HepG2 (cell line): ENCODE measurements around the gene ZKSCAN8. TPM values are rescaled to one million over a fixed set of nuclear protein-coding genes. Genes with fewer than 3 reads are reported as not detected.

ENCODE experiments used
- ARID5B ChIP-seq: IDR thresholded peaks from 2 replicates; pipeline ENCODE4 v1.4.0; 2020; ENCODE audit warnings: mild to moderate bottlenecking, missing genetic modification reagents
- EED ChIP-seq: sonication (generic); formaldehyde crosslinking; IDR thresholded peaks from 2 replicates; pipeline ENCODE4 v1.5.0; 2020; ENCODE audit warnings: mild to moderate bottlenecking, missing genetic modification reagents
- FOSL2 ChIP-seq: sonication (generic); formaldehyde crosslinking; IDR thresholded peaks from 2 replicates; pipeline ENCODE4 v1.4.0; 2020; ENCODE audit warnings: missing genetic modification reagents
- HDAC6 ChIP-seq: fragments of 200-600 bp; sonication (generic); IDR thresholded peaks from 2 replicates; pipeline ENCODE4 v1.7.0; 2017; ENCODE audit warnings: mild to moderate bottlenecking, antibody characterized with exemption, low read length, low read depth
- HNF4G ChIP-seq, 2 experiments: sonication (generic) in 1 of 2; formaldehyde crosslinking in 1 of 2; IDR thresholded peaks; 2 replicates each; pipeline versions ENCODE4 v1.4.0 to v1.6.1; 2011 to 2020; ENCODE audit warnings: borderline replicate concordance in 2 of 2, low read depth in 2 of 2, mild to moderate bottlenecking in 2 of 2, low read length in 1 of 2, missing genetic modification reagents in 1 of 2, moderate library complexity in 1 of 2
- HOXD1 ChIP-seq: sonication (generic); formaldehyde crosslinking; IDR thresholded peaks from 2 replicates; pipeline ENCODE4 v1.5.0; 2020; ENCODE audit warnings: missing genetic modification reagents
- KDM5A ChIP-seq: fragments of 200-600 bp; sonication (generic); IDR thresholded peaks from 2 replicates; pipeline ENCODE4 v1.7.0; 2018; ENCODE audit warnings: antibody characterized with exemption, mild to moderate bottlenecking, low read length, borderline replicate concordance
- KLF12 ChIP-seq: sonication (generic); formaldehyde crosslinking; IDR thresholded peaks from 2 replicates; pipeline ENCODE4 v1.4.0; 2020; ENCODE audit warnings: missing genetic modification reagents, borderline replicate concordance
- MXD3 ChIP-seq: IDR thresholded peaks from 2 replicates; pipeline ENCODE4 v1.6.1; 2016; ENCODE audit warnings: mild to moderate bottlenecking, missing biosample characterization, missing genetic modification reagents
- RXRA ChIP-seq: sonication (generic); formaldehyde crosslinking; IDR thresholded peaks from 2 replicates; pipeline ENCODE4 v1.5.1; 2020; ENCODE audit warnings: missing genetic modification reagents
- SCMH1 ChIP-seq: sonication (generic); formaldehyde crosslinking; IDR thresholded peaks from 2 replicates; pipeline ENCODE4 v1.9.0; 2021; ENCODE audit warnings: missing genetic modification reagents, mild to moderate bottlenecking, borderline replicate concordance
- SNAPC5 ChIP-seq: sonication (generic); formaldehyde crosslinking; IDR thresholded peaks from 2 replicates; pipeline ENCODE4 v1.8.1; 2023; ENCODE audit warnings: mild to moderate bottlenecking, missing genetic modification reagents, borderline replicate concordance
- SOX13 ChIP-seq, 3 experiments: fragments of 450-650 bp in 1 of 3; sonication (generic) in 1 of 3; formaldehyde crosslinking in 1 of 3; IDR thresholded peaks in 2 of 3; conservative IDR thresholded peaks in 1 of 3; 2 replicates each; pipeline versions ENCODE4 v1.5.0 to v1.6.1; 2016 to 2020; ENCODE audit warnings: antibody characterized with exemption in 1 of 3, mild to moderate bottlenecking in 1 of 3, missing compliant biosample characterization in 1 of 3, missing genetic modification reagents in 1 of 3, moderate library complexity in 1 of 3
- SSRP1 ChIP-seq: IDR thresholded peaks from 2 replicates; pipeline ENCODE4 v1.6.1; 2016; ENCODE audit warnings: control low read depth
- XBP1 ChIP-seq: sonication (generic); formaldehyde crosslinking; IDR thresholded peaks from 2 replicates; pipeline ENCODE4 v1.5.0; 2020; ENCODE audit warnings: missing genetic modification reagents
- ZBTB43 ChIP-seq: sonication (generic); formaldehyde crosslinking; conservative IDR thresholded peaks from 2 replicates; pipeline ENCODE4 v1.4.0; 2020; ENCODE audit warnings: missing genetic modification reagents
- ZNF251 ChIP-seq: sonication (generic); formaldehyde crosslinking; IDR thresholded peaks from 2 replicates; pipeline ENCODE4 v1.9.0; 2021; ENCODE audit warnings: mild to moderate bottlenecking, missing genetic modification reagents
- ZNF326 ChIP-seq: sonication (generic); formaldehyde crosslinking; IDR thresholded peaks from 2 replicates; pipeline ENCODE4 v1.4.0; 2020; ENCODE audit warnings: missing genetic modification reagents, borderline replicate concordance
- polyA plus RNA-seq, 8 experiments: library from polyadenylated mRNA; depleted of rRNA in 3 of 8; stranded (reverse) in 7 of 8; unstranded in 1 of 8; fragments of >200 nt; fragmentation: Illumina TruSeq in 4 of 8; extraction: Trizol in 4 of 8; gene quantifications; 2 replicates each; pipeline versions ENCODE4 v1.2.1 to v1.2.3, GENCODE V29; 2011 to 2016; ENCODE audit warnings: low read depth in 4 of 8, missing spikeins in 1 of 8, mixed read lengths in 1 of 8; ENCODE audit not compliant: insufficient read depth in 1 of 8
- total RNA-seq, 5 experiments: library from RNA; depleted of rRNA; stranded (reverse); fragments of >200 nt; fragmentation: Illumina TruSeq; extraction: Trizol; gene quantifications; 2 replicates each; pipeline ENCODE4 v1.2.3, GENCODE V29; 2016; ENCODE audit warnings: low read depth in 1 of 5
- TF ChIP-seq, protein P1 (sequence below): sonication (generic); formaldehyde crosslinking; IDR thresholded peaks from 2 replicates; pipeline ENCODE4 v1.4.0; 2020; ENCODE audit warnings: missing genetic modification reagents, borderline replicate concordance

The ZKSCAN8 gene
- total and polyA plus RNA-seq, 2 of the 13 experiments (the other 11 are each of a cell fraction or from before 2014, with no cell fraction given): 12.4 to 20.9 TPM

DNA sequence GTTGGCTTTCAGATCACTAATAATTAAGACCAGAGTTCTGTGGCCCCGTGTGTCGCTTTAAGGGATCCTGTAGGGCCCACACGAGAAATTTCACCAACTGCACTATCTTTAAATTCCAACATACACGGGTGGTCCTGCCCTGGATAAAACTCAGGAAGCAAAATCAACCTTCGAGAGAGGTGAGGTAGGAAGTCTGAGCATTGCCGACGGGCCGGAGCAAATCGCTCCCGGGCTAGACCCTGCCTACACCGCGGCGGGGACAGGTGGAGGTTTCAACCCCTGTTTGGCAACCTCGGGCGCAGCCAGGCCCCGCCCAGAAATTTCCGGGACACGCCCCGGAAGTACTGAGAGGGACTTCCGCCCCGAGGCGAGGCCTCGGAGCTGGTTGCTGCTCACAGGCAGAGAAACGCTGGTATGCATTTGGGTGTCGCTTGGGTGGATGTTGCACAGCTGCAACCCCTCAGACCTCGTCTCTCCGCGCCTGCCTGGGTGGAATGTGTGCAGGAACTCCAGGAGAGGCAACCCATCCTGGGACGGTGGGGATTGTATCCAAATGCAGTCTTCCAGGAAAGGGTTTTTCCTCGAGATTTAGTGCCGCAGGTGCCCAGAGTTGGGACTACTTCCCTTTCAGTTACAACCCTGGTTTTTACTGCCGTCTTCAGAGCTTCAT lies 19.9 kb downstream of the ZKSCAN8 start (continued):
- TF ChIP-seq ZBTB43 (CRISPR knock-in tag): no peak
- TF ChIP-seq KLF12 (CRISPR knock-in tag): peak; percentile 78; the same call in 1 of the 2 replicates
- TF ChIP-seq FOSL2: peak; percentile 10; the same call in 1 of the 2 replicates
- no peak; the same call in 1 of the 2 replicates for TF ChIP-seq RXRA (CRISPR knock-in tag)
- TF ChIP-seq XBP1: no peak
- TF ChIP-seq HNF4G (IDR thresholded peaks at IDR 0.05; ENCODE audit: borderline replicate concordance, low read depth, low read length): no peak
- TF ChIP-seq HNF4G (CRISPR knock-in tag; IDR thresholded peaks at IDR 0.05; ENCODE audit: borderline replicate concordance, low read depth): no peak
- TF ChIP-seq SSRP1 (CRISPR knock-in tag): 0 out of 2 replicates have a peak, but pooled peaks have one; percentile 22
- no peak for TF ChIP-seq ZNF251 (CRISPR knock-in tag)
- no peak for TF ChIP-seq SCMH1 (CRISPR knock-in tag)
- 0 out of 2 replicates have a peak, but pooled peaks have one; percentile 28 for TF ChIP-seq KDM5A
- no peak for TF ChIP-seq ZNF326 (CRISPR knock-in tag)
- TF ChIP-seq MXD3 (CRISPR knock-in tag): peak; percentile 70
- peak; percentile 52 for TF ChIP-seq ARID5B
- no peak for TF ChIP-seq SOX13 (IDR thresholded peaks at IDR 0.05)
- TF ChIP-seq SOX13 (CRISPR knock-in tag; conservative IDR thresholded peaks at IDR 0.05 in 1 of 2, IDR thresholded peaks at IDR 0.05 in 1 of 2): peak in 1 of 2 experiments; percentile 28; a peak in 2 of 4 replicates
- TF ChIP-seq, protein P1, sequence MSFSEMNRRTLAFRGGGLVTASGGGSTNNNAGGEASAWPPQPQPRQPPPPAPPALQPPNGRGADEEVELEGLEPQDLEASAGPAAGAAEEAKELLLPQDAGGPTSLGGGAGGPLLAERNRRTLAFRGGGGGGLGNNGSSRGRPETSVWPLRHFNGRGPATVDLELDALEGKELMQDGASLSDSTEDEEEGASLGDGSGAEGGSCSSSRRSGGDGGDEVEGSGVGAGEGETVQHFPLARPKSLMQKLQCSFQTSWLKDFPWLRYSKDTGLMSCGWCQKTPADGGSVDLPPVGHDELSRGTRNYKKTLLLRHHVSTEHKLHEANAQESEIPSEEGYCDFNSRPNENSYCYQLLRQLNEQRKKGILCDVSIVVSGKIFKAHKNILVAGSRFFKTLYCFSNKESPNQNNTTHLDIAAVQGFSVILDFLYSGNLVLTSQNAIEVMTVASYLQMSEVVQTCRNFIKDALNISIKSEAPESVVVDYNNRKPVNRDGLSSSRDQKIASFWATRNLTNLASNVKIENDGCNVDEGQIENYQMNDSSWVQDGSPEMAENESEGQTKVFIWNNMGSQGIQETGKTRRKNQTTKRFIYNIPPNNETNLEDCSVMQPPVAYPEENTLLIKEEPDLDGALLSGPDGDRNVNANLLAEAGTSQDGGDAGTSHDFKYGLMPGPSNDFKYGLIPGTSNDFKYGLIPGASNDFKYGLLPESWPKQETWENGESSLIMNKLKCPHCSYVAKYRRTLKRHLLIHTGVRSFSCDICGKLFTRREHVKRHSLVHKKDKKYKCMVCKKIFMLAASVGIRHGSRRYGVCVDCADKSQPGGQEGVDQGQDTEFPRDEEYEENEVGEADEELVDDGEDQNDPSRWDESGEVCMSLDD (CRISPR knock-in tag): no peak; the same call in 1 of the 2 replicates
- TF ChIP-seq EED: peak; percentile 88; the same call in 1 of the 2 replicates
- no peak for TF ChIP-seq HDAC6
- TF ChIP-seq HOXD1 (CRISPR knock-in tag): 0 out of 2 replicates have a peak, but pooled peaks have one; percentile 0
- no peak for TF ChIP-seq SNAPC5
